PC-9 (cell line): ENCODE results near the gene SCAF4.

ENCODE experiments used
- CTCF ChIP-seq: fragments of 200-600 bp; sonication (generic); conservative IDR thresholded peaks from 2 replicates; pipeline ENCODE4 v1.6.1; 2017; ENCODE audit warnings: mixed run types, antibody characterized with exemption, mild to moderate bottlenecking, moderate library complexity
- EZH2 ChIP-seq: fragments of 200-600 bp; sonication (generic); IDR thresholded peaks from 2 replicates; pipeline ENCODE4 v1.8.0; 2017; ENCODE audit warnings: antibody characterized with exemption, low read depth

GRCh38 chr21:31752352-31752751 lies 20.4 kb upstream of the SCAF4 start:
- TF ChIP-seq CTCF (no peak), EZH2 (no peak)
